HepG2 (cell line): Measurements from ENCODE around the gene HYI. TPM values are rescaled to one million over a fixed set of nuclear protein-coding genes. Genes with fewer than 3 reads are reported as not detected.

Experiments
- ATAC-seq: fragments of 200-7000 bp; cut with Tn5 transposase; 3 replicates; pipeline ENCODE4 v1.9.1; 2020; ENCODE audit warnings: mild to moderate bottlenecking, moderate library complexity
- BruUV-seq: library from RNA; stranded (reverse); fragments of 400-500 nt; replicated peaks from 2 replicates; lab custom pipeline; 2021; lab: Mats Ljungman, UMichigan
- CTCF ChIA-PET: fragments of 300-600 bp; formaldehyde crosslinking; extraction: SDS; loops from one replicate; lab custom pipeline; 2021; ENCODE audit warnings: low total read pairs, inconsistent platforms, low intra/inter-chr PET ratio; lab: Yijun Ruan, JAX
- POLR2A ChIA-PET: fragments of 350-600 bp; sonication (Branson Sonifier 250); formaldehyde crosslinking; loops from one replicate; lab custom pipeline; 2020; ENCODE audit warnings: antibody characterized with exemption, inconsistent platforms; lab: Yijun Ruan, JAX
- DNase-seq: peaks from one replicate; pipeline ENCODE4 v3.0.0-alpha.2; 2015; ENCODE audit warnings: low spot score
- FAIRE-seq: peaks from 3 replicates; lab custom pipeline; 2011; peaks lifted over from hg19 to GRCh38; lab: Jason Lieb, UNC
- H2AFZ ChIP-seq: one replicate; pipeline ENCODE4 v1.6.1; 2011; ENCODE audit warnings: low read length, inconsistent platforms
- H3K27ac ChIP-seq: fragments of 300-600 bp; 3 replicates; pipeline ENCODE4 v1.8.0; 2011; ENCODE audit warnings: mixed run types, mild to moderate bottlenecking, mixed read lengths, low read length, inconsistent platforms; ENCODE audit not compliant: insufficient read depth; ENCODE audit errors: extremely low read length
- H3K27me3 ChIP-seq, 2 experiments: fragments of 200-600 bp in 1 of 2; 2 replicates in 1 of 2; 3 replicates in 1 of 2; pipeline versions ENCODE4 v1.6.0 to v1.8.0; 2011; ENCODE audit warnings: low read length in 2 of 2, mild to moderate bottlenecking in 2 of 2, moderate library complexity in 2 of 2, inconsistent platforms in 1 of 2; ENCODE audit not compliant: insufficient read depth in 2 of 2, control insufficient read depth in 1 of 2
- H3K36me3 ChIP-seq, 2 experiments: fragments of 200-600 bp in 1 of 2; replicated peaks in 1 of 2; 2 replicates in 1 of 2; 3 replicates in 1 of 2; pipeline versions ENCODE4 v1.5.1 to v1.8.0; 2011; ENCODE audit warnings: low read length in 2 of 2, inconsistent platforms in 1 of 2; ENCODE audit not compliant: insufficient read depth in 2 of 2, control insufficient read depth in 1 of 2
- H3K4me1 ChIP-seq: 2 replicates; pipeline ENCODE4 v1.5.1; 2012; ENCODE audit warnings: low read length, inconsistent platforms; ENCODE audit not compliant: insufficient read depth
- H3K4me2 ChIP-seq: 2 replicates; pipeline ENCODE4 v1.6.0; 2011; ENCODE audit warnings: low read depth, low read length, inconsistent platforms
- H3K4me3 ChIP-seq, 3 experiments: fragments of 200-600 bp in 1 of 3; sonication (generic), shearing (Covaris generic) in 1 of 3; replicated peaks in 1 of 3; 2 replicates each; pipeline ENCODE4 v1.5.1; 2011 to 2016; ENCODE audit warnings: low read length in 3 of 3, inconsistent platforms in 2 of 3, low read depth in 2 of 3, mild to moderate bottlenecking in 2 of 3, control low read depth in 1 of 3, mixed read lengths in 1 of 3; ENCODE audit not compliant: insufficient read depth in 1 of 3
- H3K79me2 ChIP-seq: one replicate; pipeline ENCODE4 v1.6.1; 2011; ENCODE audit warnings: low read length, inconsistent platforms; ENCODE audit not compliant: insufficient read depth
- H3K9ac ChIP-seq: 2 replicates; pipeline ENCODE4 v1.6.0; 2011; ENCODE audit warnings: mild to moderate bottlenecking, low read depth, low read length, inconsistent platforms; ENCODE audit not compliant: insufficient read depth
- H3K9me3 ChIP-seq: 2 replicates; pipeline ENCODE4 v1.5.1; 2012; ENCODE audit warnings: mild to moderate bottlenecking, low read length
- H4K20me1 ChIP-seq: 2 replicates; pipeline ENCODE4 v1.6.0; 2011; ENCODE audit warnings: inconsistent platforms, mild to moderate bottlenecking, low read length, moderate library complexity; ENCODE audit not compliant: insufficient read depth
- CCAR2 ChIP-seq: fragments of 200-400 bp; formaldehyde crosslinking; optimal IDR thresholded peaks from 2 replicates; pipeline ENCODE3; 2018; ENCODE audit warnings: low read depth, mild to moderate bottlenecking, low read length, moderate library complexity
- HOXA7 ChIP-seq: sonication (generic); formaldehyde crosslinking; IDR thresholded peaks from 2 replicates; pipeline ENCODE4 v1.8.1; 2022; ENCODE audit warnings: mild to moderate bottlenecking, missing genetic modification reagents, moderate library complexity
- ISL2 ChIP-seq: sonication (generic); formaldehyde crosslinking; IDR thresholded peaks from 2 replicates; pipeline ENCODE4 v1.5.0; 2020; ENCODE audit warnings: missing genetic modification reagents
- MEIS2 ChIP-seq: sonication (generic); formaldehyde crosslinking; IDR thresholded peaks from 2 replicates; pipeline ENCODE4 v1.9.0; 2021; ENCODE audit warnings: mild to moderate bottlenecking, missing genetic modification reagents
- RAD21 ChIP-seq: fragments of 450-650 bp; formaldehyde crosslinking; IDR thresholded peaks from 2 replicates; pipeline ENCODE4 v1.5.0; 2020; ENCODE audit warnings: mild to moderate bottlenecking
- SMC3 ChIP-seq: IDR thresholded peaks from 2 replicates; pipeline ENCODE4 v1.6.1; 2011; ENCODE audit warnings: low read length, improper control_type of control experiment
- STAG1 ChIP-seq: sonication (generic); formaldehyde crosslinking; IDR thresholded peaks from 2 replicates; pipeline ENCODE4 v1.4.0; 2020; ENCODE audit warnings: missing genetic modification reagents
- ZKSCAN5 ChIP-seq: sonication (generic); formaldehyde crosslinking; IDR thresholded peaks from 2 replicates; pipeline ENCODE4 v1.5.1; 2020; ENCODE audit warnings: mild to moderate bottlenecking, missing genetic modification reagents
- ZNF225 ChIP-seq: sonication (generic); formaldehyde crosslinking; IDR thresholded peaks from 2 replicates; pipeline ENCODE4 v1.4.0; 2020; ENCODE audit warnings: mild to moderate bottlenecking, missing genetic modification reagents
- ZNF260 ChIP-seq: sonication (generic); formaldehyde crosslinking; IDR thresholded peaks from 2 replicates; pipeline ENCODE4 v1.4.0; 2020; ENCODE audit warnings: missing genetic modification reagents, low read depth, mild to moderate bottlenecking, borderline replicate concordance
- ZNF772 ChIP-seq: sonication (generic); formaldehyde crosslinking; IDR thresholded peaks from 2 replicates; pipeline ENCODE4 v1.5.0; 2020; ENCODE audit warnings: mild to moderate bottlenecking, missing genetic modification reagents
- WGBS: methylation state at CpG from one replicate; pipeline ENCODE4 v1.1.6; 2017; ENCODE audit warnings: low lambda C conversion rate; 5-methylcytosine and 5-hydroxymethylcytosine counted together
- in situ Hi-C: cut with HindIII; loops from 2 replicates; pipeline ENCODE4 v1.10.0; 2017; ENCODE audit warnings: low pct_unique_long_range_greater_than_20kb; ENCODE audit not compliant: extremely low pct_ligation_motif_present
- intact Hi-C: fragments of 100-400 bp; cut with micrococcal nuclease; formaldehyde crosslinking; loops from one replicate; pipeline ENCODE4 v1.10.0; 2022; ENCODE audit not compliant: unreplicated experiment
- polyA plus RNA-seq, 8 experiments: library from polyadenylated mRNA; depleted of rRNA in 3 of 8; stranded (reverse) in 7 of 8; unstranded in 1 of 8; fragments of >200 nt; fragmentation: Illumina TruSeq in 4 of 8; extraction: Trizol in 4 of 8; gene quantifications; 2 replicates each; pipeline versions ENCODE4 v1.2.1 to v1.2.3, GENCODE V29; 2011 to 2016; ENCODE audit warnings: low read depth in 4 of 8, missing spikeins in 1 of 8, mixed read lengths in 1 of 8; ENCODE audit not compliant: insufficient read depth in 1 of 8
- total RNA-seq, 5 experiments: library from RNA; depleted of rRNA; stranded (reverse); fragments of >200 nt; fragmentation: Illumina TruSeq; extraction: Trizol; gene quantifications; 2 replicates each; pipeline ENCODE4 v1.2.3, GENCODE V29; 2016; ENCODE audit warnings: low read depth in 1 of 5
- TF ChIP-seq, protein P1 (sequence below): sonication (generic); formaldehyde crosslinking; IDR thresholded peaks from 2 replicates; pipeline ENCODE4 v1.4.0; 2020; ENCODE audit warnings: missing genetic modification reagents
- TF ChIP-seq, protein P2 (sequence below): sonication (generic); formaldehyde crosslinking; IDR thresholded peaks from 2 replicates; pipeline ENCODE4 v1.5.0; 2020; ENCODE audit warnings: missing genetic modification reagents
- TF ChIP-seq, protein P3 (sequence below): sonication (generic); formaldehyde crosslinking; IDR thresholded peaks from 2 replicates; pipeline ENCODE4 v1.5.0; 2020; ENCODE audit warnings: mild to moderate bottlenecking, missing genetic modification reagents
- TF ChIP-seq, protein P4 (sequence below): sonication (generic); formaldehyde crosslinking; IDR thresholded peaks from 2 replicates; pipeline ENCODE4 v1.4.0; 2020; ENCODE audit warnings: missing genetic modification reagents
- TF ChIP-seq, protein P5 (sequence below): sonication (generic); formaldehyde crosslinking; IDR thresholded peaks from 2 replicates; pipeline ENCODE4 v1.5.0; 2020; ENCODE audit warnings: mild to moderate bottlenecking, missing genetic modification reagents, moderate library complexity

The HYI gene
- total and polyA plus RNA-seq, 2 of the 13 experiments (the other 11 are each of a cell fraction or from before 2014, with no cell fraction given), result not detected

DNA sequence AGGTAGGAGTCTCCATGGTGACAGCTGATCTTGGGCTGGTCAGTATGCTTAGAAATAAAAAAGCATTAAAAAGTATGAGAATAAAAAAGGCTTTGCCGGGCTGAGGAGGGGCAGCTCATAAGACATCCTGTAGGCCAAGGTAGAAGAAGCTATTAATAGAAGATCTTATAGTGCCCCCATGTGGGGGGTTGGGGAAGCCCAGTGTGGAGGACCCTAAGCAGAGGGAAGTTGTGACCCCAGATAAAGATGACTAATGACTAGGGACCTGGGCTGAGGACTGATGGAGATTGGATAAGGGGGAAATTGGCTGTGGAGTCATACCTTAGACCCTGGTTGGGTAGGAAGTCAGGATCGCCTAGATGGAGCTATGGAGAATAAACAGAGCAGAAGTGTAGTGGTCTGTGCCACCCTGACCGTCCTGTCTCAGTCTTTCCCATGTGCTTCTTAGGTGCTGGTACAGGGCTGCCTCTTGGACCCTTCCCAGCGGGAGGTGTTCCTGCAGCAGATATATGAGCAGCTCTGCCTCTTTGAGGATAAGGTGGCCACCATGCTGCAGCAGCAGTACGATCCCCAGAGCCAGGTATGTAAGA is 39.0 kb downstream of the HYI start:
- POLR2A ChIA-PET, result interaction anchor here (1.6 kb wide), 1 partner anchor 188 kb away, joined by 6 read pairs; no protein-coding TSS in a partner anchor
- peak; percentile 32 for FAIRE-seq

More for the DNA sequence above, 39.0 kb downstream of the HYI start:
- Histone ChIP-seq H3K27ac (no peak overlapping the region), H3K27me3 (no peaks in the 10 kb centered on the region), H2AFZ (no peak overlapping the region), H3K4me2 (no peak overlapping the region), H3K36me3 (peaks cover 0 to 19% of the 10 kb centered on the region in 2 experiments; a peak in 3 of 5 replicates), H3K9ac (no peak overlapping the region), H3K9me3 (no peaks in the 10 kb centered on the region), H3K79me2 (no peaks in the 10 kb centered on the region), H3K4me1 (peaks cover 16% of the 10 kb centered on the region), H4K20me1 (no peaks in the 10 kb centered on the region), H3K4me3 (no peak overlapping the region)
- peak; percentile 95 for ATAC-seq
- DNase-seq, result peak; percentile 62
- BruUV-seq, result no TSS peak
- in situ Hi-C loops (loop anchor here (5.0 to 25.0 kb wide), 2 partner anchors 187 to 502 kb away; no protein-coding TSS in a partner anchor), intact Hi-C loops (loop anchor here (1.0 kb wide), 4 partner anchors 46 to 187 kb away; partner anchors contain the start of genes CDC20 and ELOVL1)
- 70% methylated on average over 4 of the region's 5 CpGs for WGBS
- CTCF ChIA-PET, result interaction anchor here (0.8 to 3.2 kb wide), 4 partner anchors 175 to 190 kb away, joined by 3 to 36 read pairs (median 20); no protein-coding TSS in a partner anchor
- TF ChIP-seq MEIS2 (CRISPR knock-in tag) (no peak), STAG1 (CRISPR knock-in tag) (peak; percentile 88), ZKSCAN5 (CRISPR knock-in tag) (no peak), ZNF225 (CRISPR knock-in tag) (no peak), RAD21 (CRISPR knock-in tag) (peak; percentile 86), ZNF260 (CRISPR knock-in tag) (no peak), ISL2 (CRISPR knock-in tag) (no peak), CCAR2 (no peak), ZNF772 (CRISPR knock-in tag) (no peak), HOXA7 (CRISPR knock-in tag) (no peak), SMC3 (peak; percentile 92)
- TF ChIP-seq, protein P1, sequence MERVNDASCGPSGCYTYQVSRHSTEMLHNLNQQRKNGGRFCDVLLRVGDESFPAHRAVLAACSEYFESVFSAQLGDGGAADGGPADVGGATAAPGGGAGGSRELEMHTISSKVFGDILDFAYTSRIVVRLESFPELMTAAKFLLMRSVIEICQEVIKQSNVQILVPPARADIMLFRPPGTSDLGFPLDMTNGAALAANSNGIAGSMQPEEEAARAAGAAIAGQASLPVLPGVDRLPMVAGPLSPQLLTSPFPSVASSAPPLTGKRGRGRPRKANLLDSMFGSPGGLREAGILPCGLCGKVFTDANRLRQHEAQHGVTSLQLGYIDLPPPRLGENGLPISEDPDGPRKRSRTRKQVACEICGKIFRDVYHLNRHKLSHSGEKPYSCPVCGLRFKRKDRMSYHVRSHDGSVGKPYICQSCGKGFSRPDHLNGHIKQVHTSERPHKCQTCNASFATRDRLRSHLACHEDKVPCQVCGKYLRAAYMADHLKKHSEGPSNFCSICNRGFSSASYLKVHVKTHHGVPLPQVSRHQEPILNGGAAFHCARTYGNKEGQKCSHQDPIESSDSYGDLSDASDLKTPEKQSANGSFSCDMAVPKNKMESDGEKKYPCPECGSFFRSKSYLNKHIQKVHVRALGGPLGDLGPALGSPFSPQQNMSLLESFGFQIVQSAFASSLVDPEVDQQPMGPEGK, result no peak
- TF ChIP-seq, protein P2, sequence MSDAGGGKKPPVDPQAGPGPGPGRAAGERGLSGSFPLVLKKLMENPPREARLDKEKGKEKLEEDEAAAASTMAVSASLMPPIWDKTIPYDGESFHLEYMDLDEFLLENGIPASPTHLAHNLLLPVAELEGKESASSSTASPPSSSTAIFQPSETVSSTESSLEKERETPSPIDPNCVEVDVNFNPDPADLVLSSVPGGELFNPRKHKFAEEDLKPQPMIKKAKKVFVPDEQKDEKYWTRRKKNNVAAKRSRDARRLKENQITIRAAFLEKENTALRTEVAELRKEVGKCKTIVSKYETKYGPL (CRISPR knock-in tag), result no peak
- TF ChIP-seq, protein P3, sequence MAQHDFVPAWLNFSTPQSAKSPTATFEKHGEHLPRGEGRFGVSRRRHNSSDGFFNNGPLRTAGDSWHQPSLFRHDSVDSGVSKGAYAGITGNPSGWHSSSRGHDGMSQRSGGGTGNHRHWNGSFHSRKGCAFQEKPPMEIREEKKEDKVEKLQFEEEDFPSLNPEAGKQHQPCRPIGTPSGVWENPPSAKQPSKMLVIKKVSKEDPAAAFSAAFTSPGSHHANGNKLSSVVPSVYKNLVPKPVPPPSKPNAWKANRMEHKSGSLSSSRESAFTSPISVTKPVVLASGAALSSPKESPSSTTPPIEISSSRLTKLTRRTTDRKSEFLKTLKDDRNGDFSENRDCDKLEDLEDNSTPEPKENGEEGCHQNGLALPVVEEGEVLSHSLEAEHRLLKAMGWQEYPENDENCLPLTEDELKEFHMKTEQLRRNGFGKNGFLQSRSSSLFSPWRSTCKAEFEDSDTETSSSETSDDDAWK (CRISPR knock-in tag), result no peak
- TF ChIP-seq, protein P4, sequence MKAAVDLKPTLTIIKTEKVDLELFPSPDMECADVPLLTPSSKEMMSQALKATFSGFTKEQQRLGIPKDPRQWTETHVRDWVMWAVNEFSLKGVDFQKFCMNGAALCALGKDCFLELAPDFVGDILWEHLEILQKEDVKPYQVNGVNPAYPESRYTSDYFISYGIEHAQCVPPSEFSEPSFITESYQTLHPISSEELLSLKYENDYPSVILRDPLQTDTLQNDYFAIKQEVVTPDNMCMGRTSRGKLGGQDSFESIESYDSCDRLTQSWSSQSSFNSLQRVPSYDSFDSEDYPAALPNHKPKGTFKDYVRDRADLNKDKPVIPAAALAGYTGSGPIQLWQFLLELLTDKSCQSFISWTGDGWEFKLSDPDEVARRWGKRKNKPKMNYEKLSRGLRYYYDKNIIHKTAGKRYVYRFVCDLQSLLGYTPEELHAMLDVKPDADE (CRISPR knock-in tag), result no peak
- TF ChIP-seq, protein P5, sequence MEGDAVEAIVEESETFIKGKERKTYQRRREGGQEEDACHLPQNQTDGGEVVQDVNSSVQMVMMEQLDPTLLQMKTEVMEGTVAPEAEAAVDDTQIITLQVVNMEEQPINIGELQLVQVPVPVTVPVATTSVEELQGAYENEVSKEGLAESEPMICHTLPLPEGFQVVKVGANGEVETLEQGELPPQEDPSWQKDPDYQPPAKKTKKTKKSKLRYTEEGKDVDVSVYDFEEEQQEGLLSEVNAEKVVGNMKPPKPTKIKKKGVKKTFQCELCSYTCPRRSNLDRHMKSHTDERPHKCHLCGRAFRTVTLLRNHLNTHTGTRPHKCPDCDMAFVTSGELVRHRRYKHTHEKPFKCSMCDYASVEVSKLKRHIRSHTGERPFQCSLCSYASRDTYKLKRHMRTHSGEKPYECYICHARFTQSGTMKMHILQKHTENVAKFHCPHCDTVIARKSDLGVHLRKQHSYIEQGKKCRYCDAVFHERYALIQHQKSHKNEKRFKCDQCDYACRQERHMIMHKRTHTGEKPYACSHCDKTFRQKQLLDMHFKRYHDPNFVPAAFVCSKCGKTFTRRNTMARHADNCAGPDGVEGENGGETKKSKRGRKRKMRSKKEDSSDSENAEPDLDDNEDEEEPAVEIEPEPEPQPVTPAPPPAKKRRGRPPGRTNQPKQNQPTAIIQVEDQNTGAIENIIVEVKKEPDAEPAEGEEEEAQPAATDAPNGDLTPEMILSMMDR, result peak; percentile 75
